HepG2 (cell line): ENCODE results near the gene ZBTB46. TPM values are rescaled to one million over a fixed set of nuclear protein-coding genes. Genes with fewer than 3 reads are reported as not detected.

Source experiments
- CHCHD3 ChIP-seq: sonication (generic); formaldehyde crosslinking; IDR thresholded peaks from 2 replicates; pipeline ENCODE4 v1.8.0; 2022; ENCODE audit warnings: mild to moderate bottlenecking, missing genetic modification reagents, moderate library complexity
- HDAC6 ChIP-seq: fragments of 200-600 bp; sonication (generic); IDR thresholded peaks from 2 replicates; pipeline ENCODE4 v1.7.0; 2017; ENCODE audit warnings: mild to moderate bottlenecking, antibody characterized with exemption, low read length, low read depth
- JDP2 ChIP-seq: sonication (generic); formaldehyde crosslinking; IDR thresholded peaks from 2 replicates; pipeline ENCODE4 v1.8.1; 2022; ENCODE audit warnings: missing genetic modification reagents, borderline replicate concordance
- MIER2 ChIP-seq: IDR thresholded peaks from 2 replicates; pipeline ENCODE4 v1.6.1; 2016; ENCODE audit warnings: missing biosample characterization, missing genetic modification reagents
- MTF2 ChIP-seq: sonication (generic); formaldehyde crosslinking; IDR thresholded peaks from 2 replicates; pipeline ENCODE4 v1.5.0; 2020; ENCODE audit warnings: missing genetic modification reagents, borderline replicate concordance
- NAIF1 ChIP-seq: sonication (generic); formaldehyde crosslinking; IDR thresholded peaks from 2 replicates; pipeline ENCODE4 v1.5.0; 2020; ENCODE audit warnings: mild to moderate bottlenecking, missing genetic modification reagents, borderline replicate concordance
- NFKB2 ChIP-seq: sonication (generic); formaldehyde crosslinking; IDR thresholded peaks from 2 replicates; pipeline ENCODE4 v1.4.0; 2020; ENCODE audit warnings: missing genetic modification reagents, borderline replicate concordance
- NRL ChIP-seq: sonication (generic); formaldehyde crosslinking; IDR thresholded peaks from 2 replicates; pipeline ENCODE4 v1.5.0; 2020; ENCODE audit warnings: missing genetic modification reagents, mild to moderate bottlenecking, moderate library complexity, borderline replicate concordance
- POLR2AphosphoS5 ChIP-seq: IDR thresholded peaks from 2 replicates; pipeline ENCODE4 v1.6.1; 2012; ENCODE audit warnings: low read depth, low read length
- POLR2G ChIP-seq: fragments of 200-400 bp; formaldehyde crosslinking; IDR thresholded peaks from 2 replicates; pipeline ENCODE4 v1.6.1; 2018; ENCODE audit warnings: mild to moderate bottlenecking, low read depth, low read length, moderate library complexity
- REXO4 ChIP-seq: sonication (generic); formaldehyde crosslinking; IDR thresholded peaks from 2 replicates; pipeline ENCODE4 v1.8.0; 2022; ENCODE audit warnings: missing genetic modification reagents, mild to moderate bottlenecking, borderline replicate concordance
- SRY ChIP-seq: sonication (generic); formaldehyde crosslinking; IDR thresholded peaks from 2 replicates; pipeline ENCODE4 v1.8.0; 2022; ENCODE audit warnings: mild to moderate bottlenecking, missing genetic modification reagents
- ZBTB43 ChIP-seq: sonication (generic); formaldehyde crosslinking; conservative IDR thresholded peaks from 2 replicates; pipeline ENCODE4 v1.4.0; 2020; ENCODE audit warnings: missing genetic modification reagents
- ZHX2 ChIP-seq, 2 experiments: sonication (generic) in 1 of 2; formaldehyde crosslinking in 1 of 2; IDR thresholded peaks; 2 replicates each; pipeline versions ENCODE4 v1.6.1 to v1.9.0; 2014 to 2022; ENCODE audit warnings: antibody characterized with exemption in 1 of 2, borderline replicate concordance in 1 of 2, inconsistent platforms in 1 of 2, low read depth in 1 of 2, missing genetic modification reagents in 1 of 2
- ZNF274 ChIP-seq: sonication (generic); formaldehyde crosslinking; IDR thresholded peaks from 2 replicates; pipeline ENCODE4 v1.5.1; 2020; ENCODE audit warnings: mild to moderate bottlenecking, missing genetic modification reagents
- ZNF281 ChIP-seq: sonication (generic); formaldehyde crosslinking; IDR thresholded peaks from 2 replicates; pipeline ENCODE4 v1.4.0; 2020; ENCODE audit warnings: missing genetic modification reagents, borderline replicate concordance
- ZNF354B ChIP-seq: sonication (generic); formaldehyde crosslinking; IDR thresholded peaks from 2 replicates; pipeline ENCODE4 v1.8.0; 2022; ENCODE audit warnings: mild to moderate bottlenecking, missing genetic modification reagents
- ZNF740 ChIP-seq: sonication (generic); formaldehyde crosslinking; IDR thresholded peaks from 2 replicates; pipeline ENCODE4 v1.4.0; 2020; ENCODE audit warnings: missing genetic modification reagents
- polyA plus RNA-seq, 8 experiments: library from polyadenylated mRNA; depleted of rRNA in 3 of 8; stranded (reverse) in 7 of 8; unstranded in 1 of 8; fragments of >200 nt; fragmentation: Illumina TruSeq in 4 of 8; extraction: Trizol in 4 of 8; gene quantifications; 2 replicates each; pipeline versions ENCODE4 v1.2.1 to v1.2.3, GENCODE V29; 2011 to 2016; ENCODE audit warnings: low read depth in 4 of 8, missing spikeins in 1 of 8, mixed read lengths in 1 of 8; ENCODE audit not compliant: insufficient read depth in 1 of 8
- total RNA-seq, 5 experiments: library from RNA; depleted of rRNA; stranded (reverse); fragments of >200 nt; fragmentation: Illumina TruSeq; extraction: Trizol; gene quantifications; 2 replicates each; pipeline ENCODE4 v1.2.3, GENCODE V29; 2016; ENCODE audit warnings: low read depth in 1 of 5

Gene ZBTB46
- total and polyA plus RNA-seq, 2 of the 13 experiments (the other 11 are each of a cell fraction or from before 2014, with no cell fraction given), result 1.6 to 13.5 TPM

GRCh38 chr20:63860325-63861051 lies 29.4 kb upstream of the ZBTB46 start (continued):
- TF ChIP-seq CHCHD3 (CRISPR knock-in tag) (no peak), MIER2 (no peak), HDAC6 (no peak), ZNF281 (CRISPR knock-in tag) (no peak), ZNF354B (CRISPR knock-in tag) (no peak), NAIF1 (no peak), ZHX2 (IDR thresholded peaks at IDR 0.05; ENCODE audit: low read depth) (no peak), ZHX2 (CRISPR knock-in tag; IDR thresholded peaks at IDR 0.05; ENCODE audit: borderline replicate concordance) (no peak), NFKB2 (CRISPR knock-in tag) (no peak), JDP2 (CRISPR knock-in tag) (no peak), NRL (CRISPR knock-in tag) (no peak), ZNF274 (CRISPR knock-in tag) (no peak), ZBTB43 (CRISPR knock-in tag) (no peak), MTF2 (CRISPR knock-in tag) (no peak), REXO4 (CRISPR knock-in tag) (no peak), POLR2G (peak; percentile 54; the same call in 1 of the 2 replicates), SRY (CRISPR knock-in tag) (no peak), ZNF740 (CRISPR knock-in tag) (0 out of 2 replicates have a peak, but pooled peaks have one; percentile 36), POLR2AphosphoS5 (peak; percentile 38; the same call in 1 of the 2 replicates)
